Right cardiac atrium (tissue), 5 donors: ENCODE results near the gene LRIT2. TPM values are rescaled to one million over a fixed set of nuclear protein-coding genes. Genes with fewer than 3 reads are reported as not detected.

Experiments
- ATAC-seq, 2 donors: fragments of 200-7000 bp; cut with Tn5 transposase; one replicate each; pipeline versions ENCODE4 v1.8.0 to v1.9.1; 2020; ENCODE audit warnings: moderate library complexity in 2 of 2, mild to moderate bottlenecking in 1 of 2
- DNase-seq, 3 donors: peaks; one replicate each; pipeline ENCODE4 v3.0.0-alpha.2; 2020
- H3K27ac ChIP-seq: one replicate; pipeline ENCODE4 v1.5.1; 2013; ENCODE audit warnings: mild to moderate bottlenecking, low read length, control low read depth, moderate library complexity
- H3K27me3 ChIP-seq: one replicate; pipeline ENCODE4 v1.6.1; 2013; ENCODE audit not compliant: control insufficient read depth, insufficient read depth
- H3K4me1 ChIP-seq: one replicate; pipeline ENCODE4 v1.6.1; 2013; ENCODE audit warnings: low read length; ENCODE audit not compliant: control insufficient read depth, insufficient read depth
- H3K4me3 ChIP-seq: one replicate; pipeline ENCODE4 v1.5.1; 2013; ENCODE audit warnings: low read length, control low read depth
- H3K9me3 ChIP-seq: one replicate; pipeline ENCODE4 v1.6.1; 2013; ENCODE audit warnings: low read length; ENCODE audit not compliant: control insufficient read depth
- WGBS: extraction: QIAGEN DNeasy Blood & Tissue Kit; methylation state at CpG from one replicate; pipeline ENCODE4 v1.1.7; 2013; 5-methylcytosine and 5-hydroxymethylcytosine counted together
- intact Hi-C, 4 donors: fragments of 100-400 bp; cut with DNase I; formaldehyde crosslinking; loops; one replicate each; pipeline versions ENCODE4 v1.11.0 to v1.14.0; 2022 to 2023
- polyA plus RNA-seq: library from polyadenylated mRNA; stranded (reverse); fragments of 200-250 nt; gene quantifications from one replicate; pipeline ENCODE4 v1.2.3, GENCODE V29; 2013
- total RNA-seq, 4 donors: library from RNA; stranded (reverse); fragmentation: NEBNext Ultra II Directional; extraction: Animal tissue kit (Norgen Biotek cat#: 25700); gene quantifications; one replicate each; pipeline ENCODE4 v1.2.1, GENCODE V29; 2021
- donor health status: healthy with polysubstance abuse.
- donor health status: DM: no; HTN: yes; CAD: no.
- donor health status: DM: no; HTN: no; CAD: no.
- donor health status: DM: no; HTN: yes; CAD: no; lungs with severe emphysema.
- donor health status: DM: yes; HTN: yes; CAD: no.

The LRIT2 gene
- total and polyA plus RNA-seq, 5 donors: not detected

- intact Hi-C loops: no loop called here
- 85% methylated on average over 4 of the region's 4 CpGs for WGBS
- Histone ChIP-seq H3K27me3 (no peaks in the 10 kb centered on the region), H3K4me1 (no peaks in the 10 kb centered on the region), H3K27ac (no peak overlapping the region), H3K9me3 (no peaks in the 10 kb centered on the region), H3K4me3 (no peak overlapping the region)
- no peak for DNase-seq
- ATAC-seq: no peak
Measured at GRCh38 chr10:84217746-84218145, 7.6 kb downstream of the LRIT2 start.

GRCh38 chr10:84216834-84217233 is 8.5 kb downstream of the LRIT2 start:
- 80% methylated on average over 9 of the region's 9 CpGs for WGBS
- Histone ChIP-seq H3K27me3 (no peaks in the 10 kb centered on the region), H3K9me3 (no peaks in the 10 kb centered on the region), H3K4me1 (no peaks in the 10 kb centered on the region), H3K27ac (no peak overlapping the region), H3K4me3 (no peak overlapping the region)
- intact Hi-C loops: no loop called here
- DNase-seq (no peak), ATAC-seq (no peak)

- no peak overlapping the region for H3K27ac ChIP-seq
- no peaks in the 10 kb centered on the region for H3K9me3 ChIP-seq
- DNase-seq (no peak), ATAC-seq (no peak)
- no peaks in the 10 kb centered on the region for H3K27me3 ChIP-seq
- no peaks in the 10 kb centered on the region for H3K4me1 ChIP-seq
- intact Hi-C loops: no loop called here
- no peak overlapping the region for H3K4me3 ChIP-seq
- 52% methylated on average over 12 of the region's 12 CpGs for WGBS
Measured at GRCh38 chr10:84214612-84215235, 10.6 kb downstream of the LRIT2 start.

- ATAC-seq (peak in 1 of 2 donors; percentile 20), DNase-seq (no peak)
- WGBS: 79% methylated on average over 25 of the region's 25 CpGs
- Histone ChIP-seq H3K9me3 (no peaks in the 10 kb centered on the region), H3K4me1 (no peaks in the 10 kb centered on the region), H3K27me3 (no peaks in the 10 kb centered on the region), H3K27ac (no peak overlapping the region), H3K4me3 (no peak overlapping the region)
- intact Hi-C loops: no loop called here
Measured at GRCh38 chr10:84214046-84214572, 11.2 kb downstream of the LRIT2 start.

GRCh38 chr10:84213076-84213475 is 12.3 kb downstream of the LRIT2 start:
- no peak for DNase-seq
- Histone ChIP-seq H3K9me3 (no peaks in the 10 kb centered on the region), H3K27ac (no peak overlapping the region), H3K4me1 (no peaks in the 10 kb centered on the region), H3K4me3 (no peak overlapping the region), H3K27me3 (no peaks in the 10 kb centered on the region)
- intact Hi-C loops: no loop called here
- 84% methylated on average over 11 of the region's 11 CpGs for WGBS
- no peak for ATAC-seq

GRCh38 chr10:84212014-84212413 is 13.3 kb downstream of the LRIT2 start:
- Histone ChIP-seq H3K4me3 (no peak overlapping the region), H3K27me3 (no peaks in the 10 kb centered on the region), H3K4me1 (no peaks in the 10 kb centered on the region), H3K27ac (no peak overlapping the region), H3K9me3 (no peaks in the 10 kb centered on the region)
- ATAC-seq (no peak), DNase-seq (no peak)
- intact Hi-C loops: no loop called here
- WGBS: 75% methylated on average over 5 of the region's 5 CpGs

- intact Hi-C loops: no loop called here
- Histone ChIP-seq H3K9me3 (no peaks in the 10 kb centered on the region), H3K4me3 (no peak overlapping the region), H3K27me3 (no peaks in the 10 kb centered on the region), H3K27ac (no peak overlapping the region), H3K4me1 (no peaks in the 10 kb centered on the region)
- DNase-seq (no peak), ATAC-seq (no peak)
- 77% methylated on average over 2 of the region's 2 CpGs for WGBS
Measured at GRCh38 chr10:84211566-84211965, 13.8 kb downstream of the LRIT2 start.

- DNase-seq (no peak), ATAC-seq (no peak)
- intact Hi-C loops: loop anchor here in 2 of 4 donors (5.0 to 10.0 kb wide), 2 partner anchors 61 to 63 kb away; no protein-coding TSS in a partner anchor
- Histone ChIP-seq H3K4me1 (no peaks in the 10 kb centered on the region), H3K4me3 (no peak overlapping the region), H3K27ac (no peak overlapping the region), H3K9me3 (no peaks in the 10 kb centered on the region), H3K27me3 (no peaks in the 10 kb centered on the region)
- WGBS: 87% methylated on average over 10 of the region's 10 CpGs
Measured at GRCh38 chr10:84208023-84208422, 17.3 kb downstream of the LRIT2 start.

- 71% methylated on average over 6 of the region's 6 CpGs for WGBS
- Histone ChIP-seq H3K4me1 (no peaks in the 10 kb centered on the region), H3K27ac (no peak overlapping the region), H3K4me3 (no peak overlapping the region), H3K27me3 (no peaks in the 10 kb centered on the region), H3K9me3 (no peaks in the 10 kb centered on the region)
- DNase-seq: no peak
- intact Hi-C loops: loop anchor here in 2 of 4 donors (5.0 to 10.0 kb wide), 2 partner anchors 59 to 61 kb away; no protein-coding TSS in a partner anchor
- no peak for ATAC-seq
Measured at GRCh38 chr10:84205853-84206525, 19.4 kb downstream of the LRIT2 start.

GRCh38 chr10:84205049-84205852 is 20.1 kb downstream of the LRIT2 start:
- Histone ChIP-seq H3K9me3 (no peaks in the 10 kb centered on the region), H3K27ac (no peak overlapping the region), H3K4me1 (no peaks in the 10 kb centered on the region), H3K4me3 (no peak overlapping the region), H3K27me3 (no peaks in the 10 kb centered on the region)
- 35% methylated on average over 8 of the region's 8 CpGs for WGBS
- peak; percentile 44 to 83 (median 75) for DNase-seq
- intact Hi-C loops: loop anchor here in 2 of 4 donors (5.0 to 10.0 kb wide), 2 partner anchors 58 to 60 kb away; no protein-coding TSS in a partner anchor
- ATAC-seq: peak; percentile 52 to 55

GRCh38 chr10:84204610-84205009 is 20.7 kb downstream of the LRIT2 start:
- no peaks in the 10 kb centered on the region for H3K27me3 ChIP-seq
- intact Hi-C loops: loop anchor here in 2 of 4 donors (5.0 to 10.0 kb wide), 2 partner anchors 57 to 60 kb away; no protein-coding TSS in a partner anchor
- H3K4me1 ChIP-seq: no peaks in the 10 kb centered on the region
- WGBS: 89% methylated on average over 4 of the region's 4 CpGs
- no peak overlapping the region for H3K4me3 ChIP-seq
- no peaks in the 10 kb centered on the region for H3K9me3 ChIP-seq
- no peak for ATAC-seq
- no peak for DNase-seq
- H3K27ac ChIP-seq: no peak overlapping the region
